ENCODE results near the gene SALL4.
A peak's percentile ranks its signal among the peaks of the same experiment; 100 is the strongest.

The SALL4 gene

DNA sequence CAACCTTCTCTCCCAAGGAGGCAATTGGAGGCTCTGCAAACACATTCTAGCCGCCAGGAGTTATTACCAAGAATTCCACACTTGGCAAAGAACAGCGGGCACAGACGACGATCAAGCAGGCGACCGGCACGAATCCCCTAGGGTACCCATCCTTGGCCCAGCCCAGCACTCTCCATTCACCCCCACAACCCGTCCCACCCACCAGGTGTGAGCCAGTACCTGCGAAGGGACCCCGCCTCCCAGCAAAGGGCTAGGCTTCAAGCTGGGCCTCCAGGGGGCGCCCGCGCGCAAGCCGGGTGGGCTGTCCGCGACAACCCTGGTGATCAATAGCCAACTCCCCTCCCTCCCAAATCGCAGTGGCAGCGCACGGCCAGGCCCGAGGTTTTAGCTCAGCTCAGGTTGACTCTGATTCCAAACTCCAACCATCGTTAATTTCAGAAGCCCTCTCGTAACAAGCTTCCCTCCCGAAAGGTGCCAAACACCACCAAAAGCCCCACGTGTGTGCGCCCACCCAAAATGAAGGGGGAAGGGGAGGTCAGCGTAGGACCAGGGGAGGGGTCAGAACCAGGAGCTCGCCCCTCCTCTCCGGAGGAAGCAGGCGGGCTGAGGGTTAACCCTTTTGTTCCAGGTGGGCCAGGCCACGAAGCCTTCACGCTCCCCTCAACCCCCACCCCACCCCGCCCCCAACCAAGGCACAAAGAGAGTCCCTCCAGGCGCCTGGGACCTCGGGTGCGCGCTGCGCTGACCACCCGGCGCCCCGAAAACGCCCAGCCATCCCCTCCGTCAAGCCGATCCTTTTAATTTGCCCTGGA lies 2.1 kb downstream of the SALL4 start:
- H3K4me1 ChIP-seq = no peaks in the 10 kb centered on the region
- TF ChIP-seq, protein P1, sequence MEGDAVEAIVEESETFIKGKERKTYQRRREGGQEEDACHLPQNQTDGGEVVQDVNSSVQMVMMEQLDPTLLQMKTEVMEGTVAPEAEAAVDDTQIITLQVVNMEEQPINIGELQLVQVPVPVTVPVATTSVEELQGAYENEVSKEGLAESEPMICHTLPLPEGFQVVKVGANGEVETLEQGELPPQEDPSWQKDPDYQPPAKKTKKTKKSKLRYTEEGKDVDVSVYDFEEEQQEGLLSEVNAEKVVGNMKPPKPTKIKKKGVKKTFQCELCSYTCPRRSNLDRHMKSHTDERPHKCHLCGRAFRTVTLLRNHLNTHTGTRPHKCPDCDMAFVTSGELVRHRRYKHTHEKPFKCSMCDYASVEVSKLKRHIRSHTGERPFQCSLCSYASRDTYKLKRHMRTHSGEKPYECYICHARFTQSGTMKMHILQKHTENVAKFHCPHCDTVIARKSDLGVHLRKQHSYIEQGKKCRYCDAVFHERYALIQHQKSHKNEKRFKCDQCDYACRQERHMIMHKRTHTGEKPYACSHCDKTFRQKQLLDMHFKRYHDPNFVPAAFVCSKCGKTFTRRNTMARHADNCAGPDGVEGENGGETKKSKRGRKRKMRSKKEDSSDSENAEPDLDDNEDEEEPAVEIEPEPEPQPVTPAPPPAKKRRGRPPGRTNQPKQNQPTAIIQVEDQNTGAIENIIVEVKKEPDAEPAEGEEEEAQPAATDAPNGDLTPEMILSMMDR (IDR thresholded peaks at IDR 0.05; ENCODE audit: low read depth, low read length) = peak; percentile 91
- peak; percentile 80 for DNase-seq
- no peaks in the 10 kb centered on the region for H3K36me3 ChIP-seq
- H3K9me3 ChIP-seq = no peaks in the 10 kb centered on the region; the same call in 1 of the 2 replicates
- peaks cover 57% of the 10 kb centered on the region for H3K27me3 ChIP-seq
- H3K4me3 ChIP-seq (ENCODE audit: low read depth, low read length) = peak overlapping the region; percentile 56

DNA sequence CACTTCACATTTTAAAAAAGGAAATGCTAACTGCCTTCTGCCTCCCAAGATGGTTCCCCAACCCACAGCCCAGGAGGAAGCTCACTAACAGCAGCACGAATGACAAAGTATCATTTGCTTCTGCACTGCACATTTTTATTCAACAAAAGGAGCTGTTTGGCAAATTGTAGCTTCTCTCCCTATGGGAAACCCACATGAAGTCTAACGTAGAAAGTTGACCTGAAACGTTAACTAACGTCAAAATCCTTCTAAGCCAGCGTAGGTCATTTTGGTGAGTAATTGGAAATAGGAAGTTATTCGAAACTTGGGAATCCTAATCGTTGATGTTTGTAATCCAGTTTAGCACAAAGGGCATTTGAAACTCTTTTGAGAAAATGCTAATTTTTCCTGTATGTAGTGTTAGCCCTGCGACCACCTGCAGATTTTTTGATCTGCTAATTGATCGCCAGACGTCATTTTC lies 2.9 kb downstream of the SALL4 start:
- no peak overlapping the region for H3K4me3 ChIP-seq (ENCODE audit: low read depth, low read length)
- H3K27me3 ChIP-seq = peaks cover 57% of the 10 kb centered on the region
- no peaks in the 10 kb centered on the region for H3K4me1 ChIP-seq
- H3K9me3 ChIP-seq = no peaks in the 10 kb centered on the region; the same call in 1 of the 2 replicates
- no peaks in the 10 kb centered on the region for H3K36me3 ChIP-seq
- no peak for DNase-seq
- TF ChIP-seq, protein P1 (IDR thresholded peaks at IDR 0.05; ENCODE audit: low read depth, low read length) = no peak

DNA sequence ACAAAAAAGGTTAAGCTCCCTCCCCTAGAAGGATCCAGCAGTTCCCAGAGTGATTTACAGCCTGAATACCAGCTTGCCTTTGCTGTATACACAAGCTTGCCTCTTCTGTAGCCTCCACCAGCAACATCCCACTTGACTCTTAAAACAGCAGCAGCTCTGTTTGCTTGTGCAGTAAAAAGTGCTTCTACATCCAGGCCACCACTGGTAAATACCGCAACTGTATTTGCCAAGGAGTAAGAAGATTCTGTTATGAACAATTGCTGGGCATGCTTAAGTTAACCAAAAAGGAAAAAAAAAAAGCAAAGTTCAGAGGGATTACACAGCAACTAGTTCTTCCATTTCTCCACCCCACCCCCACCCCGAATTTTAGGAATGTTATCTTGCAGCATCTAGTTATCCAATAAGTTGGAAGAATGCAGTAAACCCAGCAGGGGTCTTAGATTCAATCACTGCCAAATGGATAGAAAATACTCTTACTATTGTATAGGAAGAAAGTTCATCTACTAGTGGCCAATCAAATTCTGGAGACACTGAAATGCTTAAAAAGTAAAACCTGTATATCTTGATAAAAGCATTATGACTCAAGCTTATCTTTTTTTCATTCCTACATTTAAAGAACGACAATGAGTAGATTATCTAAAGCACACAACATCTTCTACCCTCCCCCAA lies 4.8 kb downstream of the SALL4 start:
- H3K9me3 ChIP-seq = no peaks in the 10 kb centered on the region
- H3K4me3 ChIP-seq (ENCODE audit: low read depth, low read length) = no peak overlapping the region
- no peak for DNase-seq
- peaks cover 45% of the 10 kb centered on the region for H3K27me3 ChIP-seq
- no peaks in the 10 kb centered on the region for H3K4me1 ChIP-seq
- no peaks in the 10 kb centered on the region for H3K36me3 ChIP-seq
- TF ChIP-seq, protein P1 (IDR thresholded peaks at IDR 0.05; ENCODE audit: low read depth, low read length) = no peak

DNA sequence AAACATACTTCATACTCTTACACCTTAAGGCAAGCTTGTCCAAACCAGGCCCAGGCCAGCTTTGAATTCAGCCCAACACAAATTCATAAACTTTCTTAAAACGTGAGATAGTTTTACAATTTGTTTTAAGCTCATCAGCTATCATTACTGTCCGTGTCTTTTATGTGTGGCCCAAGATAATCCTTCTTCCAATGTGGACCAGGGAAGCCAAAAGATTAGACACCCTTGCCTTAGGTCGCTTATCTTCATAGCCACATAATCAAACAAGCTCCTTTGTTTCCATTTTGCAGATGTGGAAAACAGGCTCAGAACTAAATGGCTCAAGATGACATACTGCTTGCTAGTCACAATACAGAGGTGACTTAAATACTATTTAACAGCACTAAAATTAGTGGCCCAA lies 6.0 kb downstream of the SALL4 start:
- Histone ChIP-seq H3K27me3 (peaks cover 34% of the 10 kb centered on the region), H3K4me1 (no peaks in the 10 kb centered on the region), H3K4me3 (ENCODE audit: low read depth, low read length) (no peak overlapping the region), H3K36me3 (no peaks in the 10 kb centered on the region), H3K9me3 (no peaks in the 10 kb centered on the region)
- TF ChIP-seq, protein P1 (IDR thresholded peaks at IDR 0.05; ENCODE audit: low read depth, low read length) = no peak
- DNase-seq = no peak

DNA sequence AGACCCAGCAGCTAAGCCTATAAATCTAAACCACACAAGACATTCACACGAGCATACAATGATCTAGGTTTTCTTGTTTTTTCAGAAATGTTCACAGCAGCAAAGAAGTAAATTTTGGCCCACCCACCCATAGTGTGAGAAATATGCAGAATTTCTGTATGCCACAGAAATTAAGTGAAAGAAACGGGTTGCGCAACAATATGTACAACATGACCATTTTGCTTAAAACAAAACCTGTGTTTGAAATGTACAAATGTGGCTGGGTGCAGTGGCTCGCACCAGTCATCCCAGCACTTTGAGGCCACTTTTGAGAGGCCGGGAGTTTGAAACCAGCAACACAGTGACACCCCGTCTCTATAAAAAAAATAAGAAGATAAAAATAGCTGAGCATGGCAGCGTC lies 9.4 kb downstream of the SALL4 start:
- Histone ChIP-seq H3K9me3 (no peaks in the 10 kb centered on the region), H3K36me3 (no peaks in the 10 kb centered on the region), H3K4me3 (ENCODE audit: low read depth, low read length) (no peak overlapping the region), H3K27me3 (peaks cover 7% of the 10 kb centered on the region), H3K4me1 (no peaks in the 10 kb centered on the region)
- no peak for DNase-seq
- TF ChIP-seq, protein P1 (IDR thresholded peaks at IDR 0.05; ENCODE audit: low read depth, low read length) = no peak

DNA sequence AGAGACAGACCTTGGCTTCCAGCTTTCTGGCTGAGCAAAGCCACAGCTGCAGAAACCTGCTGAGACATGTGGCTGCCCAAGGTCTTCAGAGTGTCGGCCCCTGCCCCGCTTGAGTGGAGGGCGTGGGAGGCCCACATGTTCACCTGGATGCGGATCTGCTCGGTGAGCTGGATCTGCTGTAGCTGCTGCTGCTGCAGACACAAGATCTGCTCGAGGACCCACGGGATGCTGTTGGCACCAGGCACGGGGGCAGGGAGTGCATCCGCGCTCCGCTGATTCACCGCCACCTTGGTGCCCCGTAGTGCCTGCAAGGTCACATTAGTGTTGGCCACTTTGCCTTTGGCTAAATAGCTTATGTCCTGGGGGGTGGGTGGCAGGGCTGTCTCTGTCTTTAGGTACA lies 10.7 kb downstream of the SALL4 start:
- DNase-seq = no peak
- H3K4me3 ChIP-seq (ENCODE audit: low read depth, low read length) = no peak overlapping the region
- H3K9me3 ChIP-seq = no peaks in the 10 kb centered on the region
- no peaks in the 10 kb centered on the region for H3K36me3 ChIP-seq
- H3K4me1 ChIP-seq = no peaks in the 10 kb centered on the region
- TF ChIP-seq, protein P1 (IDR thresholded peaks at IDR 0.05; ENCODE audit: low read depth, low read length) = no peak
- peaks cover 4% of the 10 kb centered on the region for H3K27me3 ChIP-seq
